A673 (cell line): ENCODE measurements around the gene NAXD.

Experiments
- EZH2 ChIP-seq: fragments of 200-600 bp; sonication (generic); IDR thresholded peaks from 2 replicates; pipeline ENCODE4 v1.6.1; 2017; ENCODE audit warnings: borderline replicate concordance, low read depth, mild to moderate bottlenecking, mixed read lengths, antibody characterized with exemption, low read length; ENCODE audit not compliant: poor library complexity, severe bottlenecking
- TF ChIP-seq, protein P1 (sequence below): fragments of 300-800, 200-600 bp; sonication (generic); conservative IDR thresholded peaks from 2 replicates; pipeline ENCODE4 v1.5.1; 2017; ENCODE audit warnings: low read depth, mild to moderate bottlenecking, antibody characterized with exemption, low read length, moderate library complexity, mixed read lengths

DNA sequence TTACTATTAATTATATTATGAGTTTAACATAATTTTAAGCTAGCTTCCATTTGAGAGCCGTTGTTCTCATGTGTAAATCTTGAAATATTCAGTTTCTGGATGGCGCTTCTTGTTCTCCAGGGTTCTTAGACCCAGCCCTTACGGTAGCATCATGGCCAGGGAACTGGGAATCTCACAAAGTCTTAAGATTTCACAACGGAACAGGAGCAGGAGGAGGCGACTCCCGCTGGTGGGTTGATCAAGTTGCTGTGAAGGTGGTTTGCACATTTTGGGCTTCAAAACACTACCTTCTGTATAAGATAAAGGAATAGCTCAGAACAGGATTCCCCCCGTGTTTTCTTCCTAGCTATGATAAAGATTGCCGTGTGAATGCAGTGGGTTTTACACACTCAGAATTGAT lies 2.8 kb downstream of the NAXD start:
- TF ChIP-seq, protein P1, sequence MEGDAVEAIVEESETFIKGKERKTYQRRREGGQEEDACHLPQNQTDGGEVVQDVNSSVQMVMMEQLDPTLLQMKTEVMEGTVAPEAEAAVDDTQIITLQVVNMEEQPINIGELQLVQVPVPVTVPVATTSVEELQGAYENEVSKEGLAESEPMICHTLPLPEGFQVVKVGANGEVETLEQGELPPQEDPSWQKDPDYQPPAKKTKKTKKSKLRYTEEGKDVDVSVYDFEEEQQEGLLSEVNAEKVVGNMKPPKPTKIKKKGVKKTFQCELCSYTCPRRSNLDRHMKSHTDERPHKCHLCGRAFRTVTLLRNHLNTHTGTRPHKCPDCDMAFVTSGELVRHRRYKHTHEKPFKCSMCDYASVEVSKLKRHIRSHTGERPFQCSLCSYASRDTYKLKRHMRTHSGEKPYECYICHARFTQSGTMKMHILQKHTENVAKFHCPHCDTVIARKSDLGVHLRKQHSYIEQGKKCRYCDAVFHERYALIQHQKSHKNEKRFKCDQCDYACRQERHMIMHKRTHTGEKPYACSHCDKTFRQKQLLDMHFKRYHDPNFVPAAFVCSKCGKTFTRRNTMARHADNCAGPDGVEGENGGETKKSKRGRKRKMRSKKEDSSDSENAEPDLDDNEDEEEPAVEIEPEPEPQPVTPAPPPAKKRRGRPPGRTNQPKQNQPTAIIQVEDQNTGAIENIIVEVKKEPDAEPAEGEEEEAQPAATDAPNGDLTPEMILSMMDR: no peak
- TF ChIP-seq EZH2: no peak
